CD1c-positive myeloid dendritic cell (primary cell): Measurements from ENCODE around the gene SMYD3.

Experiments
- DNase-seq: peaks from one replicate; pipeline ENCODE4 v3.0.0-alpha.2; 2016; ENCODE audit errors: extremely low spot score

SMYD3 gene

DNA sequence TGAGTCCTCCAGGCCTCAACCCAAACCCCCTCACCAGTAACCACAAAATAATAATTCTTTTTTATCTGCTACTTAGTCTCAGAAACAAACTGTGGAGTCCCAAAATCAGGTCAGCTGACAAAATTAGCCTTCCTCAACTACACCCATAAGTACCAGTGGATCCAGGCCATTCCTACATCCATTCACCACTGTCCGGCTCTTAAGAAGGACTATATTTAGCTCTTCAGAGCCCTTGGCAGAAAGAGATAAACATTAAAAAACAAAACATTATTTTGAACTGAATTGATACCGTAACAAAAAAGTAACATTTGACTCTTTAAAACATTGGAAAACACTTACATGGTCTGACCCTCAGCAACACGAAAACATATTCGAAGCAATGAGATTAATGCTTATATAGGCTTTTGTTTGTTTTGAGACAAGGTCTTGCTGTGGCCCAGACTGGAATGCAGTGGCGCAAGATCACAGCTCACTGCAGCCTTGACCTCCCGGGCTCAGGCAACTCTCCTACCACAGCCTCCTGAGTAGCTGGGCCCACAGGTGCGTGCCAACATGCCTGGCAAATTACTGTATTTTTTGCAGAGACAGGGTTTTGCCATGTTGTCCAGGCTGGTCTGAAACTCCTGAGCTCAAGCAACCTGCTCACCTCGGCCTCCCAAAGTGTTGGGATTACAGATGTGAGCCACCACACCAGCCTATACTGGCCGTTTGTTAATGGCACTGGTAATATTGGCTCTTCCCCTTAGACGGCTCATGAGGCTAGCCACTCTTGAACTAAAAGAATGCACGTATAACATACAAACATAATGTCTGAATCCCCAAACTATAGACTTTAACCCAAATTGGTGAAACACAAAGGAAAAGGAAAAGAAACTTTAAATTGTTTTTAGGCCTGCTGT, 330.7 kb downstream of the SMYD3 start:
- no peak for DNase-seq

DNA sequence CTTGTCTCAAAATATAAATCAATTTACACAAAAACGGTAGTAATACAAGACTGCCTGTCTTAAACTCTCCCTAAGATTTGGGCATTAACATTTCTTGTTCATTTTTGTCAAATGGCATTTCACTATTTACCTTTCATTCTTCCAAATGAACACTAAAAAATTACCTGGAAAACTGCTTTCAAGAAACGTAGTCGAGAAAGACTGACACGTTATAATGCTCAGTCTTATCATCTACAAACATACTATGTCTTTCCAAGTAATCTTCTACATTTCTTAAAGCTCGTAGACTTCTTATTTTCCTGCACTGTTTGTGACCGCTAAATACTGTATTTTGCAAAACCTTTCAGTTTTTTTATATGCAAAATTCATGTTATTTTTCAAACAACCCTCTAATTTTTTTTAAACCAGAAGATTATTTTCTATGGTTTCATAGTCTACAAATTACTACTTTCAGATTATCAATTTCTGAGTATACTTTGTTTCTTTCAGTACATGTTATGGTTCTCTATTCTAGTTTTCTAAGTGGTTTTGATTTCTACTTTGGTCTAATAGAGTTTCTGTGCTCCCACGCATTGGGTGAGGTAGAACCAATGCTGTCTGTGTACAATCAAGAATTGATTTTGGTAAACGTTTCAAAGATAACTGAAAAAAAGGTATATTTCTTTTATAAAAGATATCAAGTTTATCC, 336.4 kb downstream of the SMYD3 start:
- no peak for DNase-seq

DNA sequence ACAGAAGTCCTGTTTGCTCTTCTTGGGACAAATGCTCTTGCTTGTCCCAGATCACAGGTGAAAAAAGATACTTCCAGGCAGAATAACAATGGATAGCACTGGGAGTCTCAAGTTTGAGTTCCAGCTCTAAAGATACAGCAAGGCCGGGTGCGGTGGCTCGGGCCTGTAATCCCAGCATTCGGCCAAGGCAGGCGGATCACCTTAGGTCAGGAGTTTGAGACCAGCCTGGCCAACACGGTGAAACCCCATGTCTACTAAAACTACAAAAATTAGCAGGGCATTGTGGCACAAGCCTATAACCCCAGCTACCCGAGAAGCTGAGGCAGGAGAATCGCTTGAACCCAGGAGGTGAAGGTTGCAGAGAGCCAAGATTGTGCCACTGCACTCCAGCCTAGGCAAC, 337.6 kb downstream of the SMYD3 start:
- DNase-seq = no peak

DNA sequence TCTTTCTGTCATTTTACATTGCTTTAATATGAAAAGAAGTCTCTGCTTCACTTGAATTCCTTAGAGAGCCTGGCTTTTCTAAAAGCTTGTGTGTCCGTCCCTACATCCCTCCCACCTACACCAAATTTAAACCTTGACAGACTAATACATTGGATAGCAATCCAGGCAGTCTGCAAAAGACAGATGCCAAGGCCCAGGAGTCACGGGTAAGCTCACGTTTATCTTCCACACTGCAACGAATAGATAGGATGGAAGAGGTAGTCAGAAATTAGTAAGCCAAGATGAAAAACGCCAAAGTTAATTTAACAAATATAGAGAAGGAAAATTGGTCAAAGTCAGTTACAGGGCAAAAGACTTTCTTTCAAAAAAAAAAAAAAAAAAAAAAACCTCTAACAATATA, 338.1 kb downstream of the SMYD3 start:
- DNase-seq = no peak

DNA sequence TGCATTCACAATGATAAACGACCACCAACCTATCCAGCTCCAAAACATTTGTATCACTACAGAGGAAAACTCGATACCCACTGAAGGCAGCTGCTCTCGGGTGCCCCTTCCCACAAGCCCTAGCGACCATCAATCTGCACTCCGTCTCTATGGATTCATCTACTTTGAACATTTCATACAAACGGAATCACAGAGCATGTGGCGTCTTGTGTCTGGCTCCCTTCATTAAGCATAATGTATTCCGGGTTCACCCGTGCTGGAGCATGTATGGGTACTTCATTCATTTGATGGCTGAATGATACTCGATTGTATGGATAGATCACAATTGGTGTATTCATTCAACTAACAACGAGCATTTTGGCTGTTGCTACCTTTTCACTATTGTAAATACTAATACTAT, 340.2 kb downstream of the SMYD3 start:
- DNase-seq = no peak

DNA sequence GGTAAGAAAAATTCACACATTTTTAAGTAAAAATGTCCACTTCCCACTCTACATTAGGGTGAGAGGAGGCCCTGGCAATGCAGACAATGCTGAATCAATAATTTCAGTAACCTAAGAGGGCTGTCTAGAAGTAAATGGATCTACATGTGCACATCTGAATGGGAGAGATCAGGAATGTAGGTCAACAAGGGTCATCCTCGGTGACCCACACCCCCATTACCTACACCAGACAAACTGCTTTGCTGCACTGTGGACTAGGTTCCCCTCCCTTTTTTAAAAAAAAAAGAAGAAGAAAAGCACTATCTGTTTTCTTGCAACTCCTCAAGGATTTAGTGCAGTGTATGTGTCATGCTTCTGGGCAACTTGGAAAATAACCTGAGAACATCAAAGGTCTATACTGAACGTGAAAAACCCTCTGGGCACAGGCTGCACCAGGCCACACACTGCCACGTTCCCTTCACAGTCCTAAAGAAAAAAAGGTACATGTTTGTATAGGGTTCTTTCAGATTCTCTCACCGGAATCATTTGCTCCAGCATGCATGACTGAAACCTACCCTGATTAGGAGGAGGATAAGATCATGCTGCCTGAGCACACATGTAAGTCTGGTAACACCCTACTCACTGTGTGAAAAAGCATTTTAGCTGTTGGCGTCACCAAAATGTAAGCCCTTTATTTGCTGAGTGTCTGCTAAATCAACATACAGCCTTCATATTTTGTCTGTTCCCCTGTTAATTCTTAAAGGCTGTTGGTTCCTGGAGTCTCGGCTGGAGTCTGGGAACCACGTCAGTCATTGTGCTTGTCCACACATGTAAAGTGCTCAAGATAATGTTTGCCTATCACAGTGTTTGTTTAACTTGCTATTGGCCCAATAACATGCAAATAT, 341.0 kb downstream of the SMYD3 start:
- DNase-seq = no peak

DNA sequence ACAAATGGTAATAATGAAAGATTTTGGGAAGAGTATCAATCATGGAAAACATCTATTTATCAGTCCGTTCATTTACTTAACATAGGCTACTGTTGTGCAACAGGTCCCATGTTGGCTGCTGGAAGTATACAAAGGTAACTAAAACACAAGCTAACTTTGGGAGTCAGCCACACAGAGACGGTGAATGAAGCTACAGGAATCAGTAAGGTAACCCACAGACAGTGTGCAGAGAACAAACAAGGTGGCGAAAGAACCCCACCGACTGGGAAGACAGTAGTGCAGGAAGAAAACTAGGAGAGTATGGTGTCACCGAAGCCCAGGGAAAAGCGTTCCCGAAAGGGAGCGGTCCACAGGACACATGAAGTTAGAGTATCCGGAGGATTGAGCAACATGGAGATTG, 342.3 kb downstream of the SMYD3 start:
- no peak for DNase-seq

DNA sequence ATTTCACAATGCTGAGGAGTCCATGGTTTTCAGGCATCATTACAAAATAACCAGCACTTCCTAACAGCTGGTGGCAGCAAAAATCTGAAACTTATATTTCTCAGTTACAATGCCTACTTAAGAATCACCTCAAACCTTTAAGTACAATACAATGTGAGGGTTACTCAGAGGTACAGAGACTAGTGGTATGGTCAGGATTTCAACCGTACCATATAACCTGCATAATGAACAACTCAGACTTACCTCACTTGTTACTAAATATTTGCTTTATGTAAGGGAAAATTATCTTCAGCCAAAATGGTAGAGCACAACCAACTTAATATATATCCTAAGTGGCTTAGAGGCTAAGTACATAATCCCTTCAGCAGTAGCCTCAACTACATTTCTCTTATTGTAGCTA, 344.5 kb downstream of the SMYD3 start:
- DNase-seq = no peak

DNA sequence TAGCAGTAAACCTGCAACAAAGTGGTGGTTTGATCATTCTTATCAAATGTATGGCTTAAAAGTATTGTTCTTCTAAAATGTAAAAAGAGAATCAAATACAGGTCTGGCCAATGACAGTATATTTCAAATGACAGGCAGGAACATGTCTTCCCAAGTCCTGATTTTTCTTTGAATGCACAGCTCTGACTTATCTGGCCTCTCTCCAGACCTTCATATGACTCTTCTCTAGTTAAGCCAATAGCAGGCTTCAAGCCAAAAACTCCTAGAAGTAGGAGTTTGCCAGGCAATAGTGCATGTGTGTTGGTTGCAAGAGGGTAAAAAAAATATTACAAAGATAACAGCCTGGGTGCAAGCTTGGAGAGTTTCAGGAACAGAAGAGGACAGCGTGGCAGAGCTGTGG, 345.5 kb downstream of the SMYD3 start:
- no peak for DNase-seq

DNA sequence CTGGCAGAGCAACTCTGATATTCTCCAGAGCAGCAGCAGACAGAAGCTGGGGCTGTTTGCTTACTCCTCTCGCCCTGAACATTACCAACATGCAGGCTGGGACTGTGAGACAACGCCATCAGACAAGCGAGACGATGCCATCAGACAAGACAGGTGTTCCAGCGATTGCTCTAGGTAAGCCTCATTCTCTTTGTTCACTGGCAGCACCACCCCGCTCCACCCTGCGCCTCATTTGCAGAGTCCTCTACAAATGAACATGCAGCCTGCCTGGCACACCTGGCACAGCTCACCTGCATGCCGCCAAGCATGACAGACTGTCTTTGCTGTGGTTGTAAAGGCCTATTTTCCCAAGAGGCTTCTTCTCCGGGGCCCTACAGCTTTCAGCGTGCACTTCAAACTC, 346.2 kb downstream of the SMYD3 start:
- no peak for DNase-seq

DNA sequence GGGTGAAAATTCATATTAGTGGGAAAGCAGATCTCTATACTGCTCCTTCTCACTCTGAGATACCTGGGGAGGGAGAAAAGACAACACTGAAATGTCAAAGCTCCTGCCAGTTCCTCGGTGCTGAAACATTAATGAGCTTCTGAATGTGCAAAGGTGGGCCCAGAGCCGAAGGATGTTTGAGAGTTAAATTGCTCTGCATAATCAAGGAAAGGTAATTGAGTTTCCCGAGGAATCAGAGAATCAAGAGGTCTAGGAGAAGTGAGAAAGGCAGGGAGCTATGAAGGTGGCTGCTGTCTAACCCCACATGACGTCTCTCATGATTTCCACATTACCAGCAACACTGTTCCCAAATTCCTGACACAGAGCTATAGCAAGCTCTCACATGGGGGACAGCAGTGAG, 346.7 kb downstream of the SMYD3 start:
- DNase-seq = no peak

DNA sequence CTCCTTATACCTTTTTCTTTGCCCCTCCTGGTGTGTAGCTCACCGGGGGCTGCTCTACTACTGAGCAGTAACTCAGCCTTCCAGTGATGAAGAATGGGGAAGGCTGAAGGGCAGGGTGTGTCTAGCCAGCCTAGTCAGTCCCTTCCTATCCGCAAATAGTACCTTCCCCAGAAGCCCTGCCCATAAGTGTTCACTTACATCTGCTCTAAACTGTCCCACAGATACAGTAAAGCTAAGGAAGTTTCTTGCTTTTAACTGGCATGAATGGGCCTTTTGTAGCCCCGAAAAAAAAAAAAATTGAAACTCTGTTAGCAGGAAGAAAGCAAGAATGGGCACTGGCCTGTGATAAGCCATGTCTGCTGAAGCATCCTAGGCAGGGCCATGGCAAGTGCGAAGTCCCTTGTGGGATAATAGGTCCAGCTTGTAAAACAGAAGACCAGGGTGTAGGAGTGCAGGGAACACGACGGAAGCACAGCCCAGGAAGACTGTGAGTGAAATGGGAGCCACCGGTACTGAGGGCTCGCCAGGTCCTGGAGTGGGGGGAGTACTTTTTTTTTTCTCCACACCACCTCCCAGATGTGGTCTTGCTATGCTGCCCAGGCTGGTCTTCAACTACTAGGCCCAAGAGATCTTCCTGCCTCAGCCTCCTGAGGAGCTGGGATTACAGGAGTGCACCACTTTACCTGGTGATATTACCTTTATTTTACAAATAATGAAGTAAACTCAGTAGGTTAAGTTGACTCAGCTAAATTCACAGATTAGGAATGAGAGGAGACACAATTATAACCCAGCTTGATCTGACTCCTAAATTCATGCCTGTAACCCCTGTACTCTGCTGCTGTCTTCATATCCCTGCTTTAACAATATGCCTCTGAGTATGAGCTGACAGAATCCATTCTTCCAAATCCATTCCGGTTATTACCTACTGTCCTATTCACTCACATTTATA, 347.5 kb downstream of the SMYD3 start:
- DNase-seq = no peak

DNA sequence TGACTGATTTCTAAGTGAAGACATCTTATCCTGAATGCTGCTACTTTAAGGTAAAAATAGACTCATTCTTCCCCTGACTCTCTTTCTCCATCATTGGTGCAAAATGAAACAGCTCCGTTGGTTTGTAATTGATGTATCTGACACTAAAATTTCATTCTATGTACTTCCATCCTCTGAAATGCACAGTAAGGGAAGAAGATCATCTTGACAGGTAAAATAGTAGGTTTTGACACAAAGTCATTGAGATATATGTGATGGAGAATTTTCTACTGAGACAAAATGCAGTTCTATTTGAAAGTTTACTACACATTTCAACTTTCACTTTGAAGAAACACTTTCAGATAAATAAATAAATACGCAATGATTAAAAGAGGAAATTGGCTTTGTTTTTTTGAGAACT, 348.9 kb downstream of the SMYD3 start:
- no peak for DNase-seq

DNA sequence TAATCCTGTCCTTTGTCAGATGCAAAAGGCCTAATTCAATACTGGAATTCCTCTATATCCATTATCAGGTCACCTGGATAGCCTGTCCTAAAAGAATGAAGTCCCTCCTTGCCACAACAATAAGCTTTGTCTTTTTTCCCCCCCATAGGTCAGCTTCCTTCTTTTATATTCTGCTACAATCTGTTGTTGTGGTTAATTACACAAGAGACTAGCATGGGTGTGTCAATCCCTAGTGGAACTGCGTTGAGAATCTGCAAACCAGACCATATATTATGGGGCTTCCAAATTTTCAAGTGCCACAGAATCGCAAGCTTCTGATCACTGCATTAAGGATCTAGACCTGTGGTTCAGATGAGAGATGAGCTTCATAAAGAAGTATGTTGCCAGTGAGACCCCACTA, 349.6 kb downstream of the SMYD3 start:
- peak; percentile 72 for DNase-seq

DNA sequence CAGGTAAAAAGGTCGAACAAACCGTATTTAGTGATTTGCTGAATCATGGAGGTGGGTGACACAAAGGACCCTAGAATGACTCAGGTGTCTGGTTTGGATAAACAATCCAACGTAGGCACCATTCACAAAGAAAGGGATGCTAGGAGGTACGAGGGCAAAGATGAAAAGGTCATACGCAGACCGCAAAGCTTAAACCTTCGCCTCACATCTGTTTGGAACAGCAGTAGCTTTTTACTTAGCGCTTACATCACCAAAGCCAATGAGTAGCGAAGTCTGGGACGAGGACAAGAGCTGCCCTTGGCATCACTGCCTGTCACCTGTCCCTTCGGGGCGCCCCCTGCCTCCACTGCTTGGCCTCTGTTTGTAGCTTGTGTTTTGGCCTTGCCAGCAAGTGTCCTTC, 350.2 kb downstream of the SMYD3 start:
- no peak for DNase-seq

DNA sequence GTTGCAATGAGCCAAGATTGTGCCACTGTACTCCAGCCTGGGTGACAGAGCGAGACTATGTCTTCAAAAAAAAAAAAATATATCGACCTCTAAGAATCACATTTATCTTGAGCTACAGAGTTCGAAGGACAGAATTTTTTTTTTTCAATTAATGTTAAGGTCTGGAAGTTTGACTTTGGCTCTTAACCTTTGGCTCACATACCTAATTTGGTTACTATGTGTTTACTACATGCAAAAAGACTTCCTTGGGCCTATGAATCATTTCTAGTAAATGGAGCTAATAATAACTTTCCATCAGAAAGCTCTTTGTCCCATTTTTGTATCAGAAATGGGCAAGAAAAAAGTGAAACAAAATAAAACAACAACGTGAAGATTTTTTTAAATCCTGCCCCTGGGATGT, 351.2 kb downstream of the SMYD3 start:
- DNase-seq = no peak

DNA sequence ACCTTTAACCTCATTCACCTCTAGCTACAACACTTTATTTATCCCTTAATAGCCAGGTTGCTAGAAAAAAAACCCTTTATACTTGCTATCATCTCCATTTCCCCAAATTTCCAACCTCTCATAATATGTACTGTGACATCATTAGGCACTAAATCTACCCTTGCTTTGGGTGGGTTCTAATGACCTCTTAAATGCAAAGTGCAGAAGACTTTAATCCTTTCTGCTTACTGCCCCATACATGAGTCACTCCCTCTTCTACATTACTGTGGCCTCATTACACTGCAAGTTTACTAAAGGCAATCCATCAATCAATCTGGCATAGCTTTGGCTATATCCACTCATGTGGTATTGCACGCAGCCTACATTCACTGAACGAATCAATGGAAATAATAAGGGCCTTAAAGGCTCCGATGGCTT, 353.3 kb downstream of the SMYD3 start:
- no peak for DNase-seq

DNA sequence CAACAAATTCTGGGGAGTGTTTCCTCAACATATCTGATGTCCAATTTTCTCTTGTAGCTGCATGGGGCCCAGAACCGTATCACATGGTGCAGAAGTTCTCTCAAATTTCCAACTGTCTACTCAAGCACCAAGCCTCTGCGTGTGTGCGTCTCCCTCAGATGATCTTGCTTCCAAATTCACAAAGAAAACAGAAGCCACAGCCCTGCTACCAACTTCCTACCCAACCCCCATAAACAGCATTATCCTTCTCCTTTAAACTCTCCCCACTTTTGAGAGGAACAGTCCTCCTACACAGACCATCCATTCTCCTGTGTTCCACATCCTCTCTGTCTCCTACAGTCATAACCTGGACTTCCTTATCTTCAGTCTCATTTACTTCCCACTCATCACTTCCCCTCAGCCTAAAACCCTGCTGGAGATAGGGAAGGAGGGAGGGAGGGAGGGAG, 354.1 kb downstream of the SMYD3 start:
- DNase-seq = peak; percentile 81

DNA sequence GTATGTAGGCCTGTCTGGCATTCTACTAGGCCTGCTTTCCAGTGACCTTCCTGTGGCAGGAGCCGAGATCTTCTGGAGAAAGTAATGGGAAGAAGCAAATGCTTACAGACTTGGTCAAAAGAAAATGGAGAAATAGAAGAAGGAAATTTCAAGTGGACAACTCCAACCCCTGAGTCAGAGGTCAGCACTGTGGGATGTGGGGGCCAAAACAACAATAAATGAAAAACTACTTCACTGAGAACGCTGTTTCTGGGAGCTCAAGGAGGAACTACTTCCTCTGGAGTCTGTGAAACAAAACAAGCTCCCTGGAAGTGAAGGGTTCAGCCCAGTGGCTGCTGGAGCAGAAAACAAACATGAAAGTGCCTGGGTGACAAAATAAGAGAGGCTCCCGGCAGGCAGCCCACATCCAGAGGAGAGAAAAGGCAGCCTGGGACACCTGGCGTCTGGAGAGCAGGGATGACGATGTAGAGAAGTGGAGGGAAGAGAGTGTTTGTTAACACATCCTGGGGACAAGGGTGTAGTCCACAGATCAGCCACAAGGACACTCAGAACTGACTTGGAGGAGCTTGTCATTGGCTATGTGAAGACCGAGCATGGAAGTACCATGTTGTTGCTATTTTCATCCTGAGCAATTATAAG, 355.2 kb downstream of the SMYD3 start:
- DNase-seq = no peak

DNA sequence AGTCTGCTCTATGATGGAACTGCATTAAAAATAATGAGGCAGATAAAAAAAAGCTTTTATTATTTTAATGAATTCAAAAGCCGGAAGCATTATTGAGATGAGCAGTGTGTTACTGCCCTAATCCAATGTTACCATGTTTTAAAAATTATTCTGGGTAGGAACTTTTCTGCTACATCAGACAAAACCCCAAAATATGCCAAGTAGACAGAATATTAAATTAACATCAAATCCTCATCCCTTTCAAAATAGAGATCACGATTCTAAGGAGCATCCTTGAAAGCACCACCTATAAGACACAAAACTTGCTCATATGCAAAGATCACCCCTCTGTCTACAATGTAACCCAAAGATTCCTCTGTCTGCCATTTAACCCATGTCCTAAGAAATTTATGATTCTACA, 357.5 kb downstream of the SMYD3 start:
- DNase-seq = no peak
